ENCODE data around the gene AFP.
"Not testable (repeated sequence)": the region's sequence is repeated elsewhere in the genome, so short reads cannot be mapped to it uniquely, and the experiment has no call there.

Gene AFP

GRCh38 chr4:73435984-73436383 lies at the start of gene AFP:
AFP (plus strand) TSS chr4:73436221; CDS start chr4:73436263, 42 bp downstream.
- no peak for FAIRE-seq

GRCh38 chr4:73387552-73387951 lies 48.5 kb upstream of the AFP start:
- no peak for FAIRE-seq

- no peak for FAIRE-seq
Measured at GRCh38 chr4:73388887-73389286, 47.1 kb upstream of the AFP start.

- not testable (repeated sequence) for FAIRE-seq
Measured at GRCh38 chr4:73389663-73390062, 46.4 kb upstream of the AFP start.

GRCh38 chr4:73391774-73392173 lies 44.2 kb upstream of the AFP start:
- FAIRE-seq = no peak

GRCh38 chr4:73392936-73393335 lies 43.1 kb upstream of the AFP start:
- FAIRE-seq = no peak

- FAIRE-seq = no peak
Measured at GRCh38 chr4:73396304-73396703, 39.7 kb upstream of the AFP start.

- no peak for FAIRE-seq
Measured at GRCh38 chr4:73396993-73397972, 38.7 kb upstream of the AFP start.

GRCh38 chr4:73401412-73401811 lies 34.6 kb upstream of the AFP start:
- FAIRE-seq = no peak

- no peak for FAIRE-seq
Measured at GRCh38 chr4:73404042-73404441, 32.0 kb upstream of the AFP start, which contains the start of gene ALB. ALB (plus strand) TSS chr4:73404287; CDS start chr4:73404328, 41 bp downstream.

GRCh38 chr4:73404457-73404856 lies 31.6 kb upstream of the AFP start:
- no peak for FAIRE-seq

GRCh38 chr4:73405138-73405537 lies 30.9 kb upstream of the AFP start:
- FAIRE-seq = no peak

GRCh38 chr4:73406548-73406875 lies 29.5 kb upstream of the AFP start:
- FAIRE-seq = no peak

GRCh38 chr4:73407227-73407673 lies 28.8 kb upstream of the AFP start:
- no peak for FAIRE-seq

- FAIRE-seq = no peak
Measured at GRCh38 chr4:73408181-73408867, 27.7 kb upstream of the AFP start.

GRCh38 chr4:73409012-73409862 lies 26.8 kb upstream of the AFP start:
- FAIRE-seq = no peak

- no peak for FAIRE-seq
Measured at GRCh38 chr4:73409978-73410548, 26.0 kb upstream of the AFP start.

- FAIRE-seq = no peak
Measured at GRCh38 chr4:73410916-73411730, 24.9 kb upstream of the AFP start.

GRCh38 chr4:73411731-73412414 lies 24.1 kb upstream of the AFP start:
- FAIRE-seq = no peak

GRCh38 chr4:73413294-73413755 lies 22.7 kb upstream of the AFP start:
- no peak for FAIRE-seq

GRCh38 chr4:73414936-73415271 lies 21.1 kb upstream of the AFP start:
- FAIRE-seq = no peak
